GM06990 (cell line): ENCODE data around the gene EYA4.

Source experiments
- DNase-seq: peaks from one replicate; pipeline ENCODE4 v3.0.0-alpha.2; 2011; ENCODE audit not compliant: insufficient read length; ENCODE audit errors: extremely low read depth
- H3K27me3 ChIP-seq: replicated peaks from 2 replicates; pipeline ENCODE4 v1.6.0; 2011; ENCODE audit warnings: low read length; ENCODE audit not compliant: control insufficient read depth, insufficient read depth
- H3K36me3 ChIP-seq: 2 replicates; pipeline ENCODE4 v1.5.1; 2011; ENCODE audit warnings: low read length; ENCODE audit not compliant: control insufficient read depth, insufficient read depth
- H3K4me3 ChIP-seq: replicated peaks from 2 replicates; pipeline ENCODE4 v1.5.1; 2011; ENCODE audit warnings: low read depth, mild to moderate bottlenecking, control low read depth, low read length
- CTCF ChIP-seq: IDR thresholded peaks from 2 replicates; pipeline ENCODE4 v1.5.1; 2011; ENCODE audit warnings: low read length, control low read depth, mild to moderate bottlenecking, inconsistent platforms; ENCODE audit not compliant: insufficient read depth, poor library complexity, severe bottlenecking

EYA4 gene

DNA sequence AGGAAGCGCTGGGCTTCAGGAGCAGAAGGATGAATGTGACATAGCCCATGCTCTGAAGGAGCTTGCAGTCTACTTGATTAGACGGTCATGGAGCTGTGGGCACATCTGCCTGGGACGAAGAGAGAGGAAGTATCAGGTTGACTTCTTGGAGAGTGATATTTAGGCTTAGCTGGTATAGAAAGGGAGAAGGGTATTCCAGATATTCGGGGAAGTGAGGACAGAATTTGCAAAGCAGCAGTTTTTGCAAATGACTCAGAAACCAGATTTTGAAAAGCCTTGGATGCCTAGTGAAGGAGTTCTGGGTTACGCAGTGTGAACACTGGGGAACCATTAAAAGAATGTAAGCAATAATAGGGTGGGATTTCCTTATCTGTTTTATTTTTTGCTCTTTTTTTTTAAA is 60.7 kb downstream of the EYA4 start:
- H3K27me3 ChIP-seq: no peaks in the 10 kb centered on the region
- no peaks in the 10 kb centered on the region for H3K36me3 ChIP-seq
- H3K4me3 ChIP-seq: no peak overlapping the region
- no peak for TF ChIP-seq CTCF
- no peak for DNase-seq

GRCh38 chr6:133306931-133307330 is 65.8 kb downstream of the EYA4 start:
- TF ChIP-seq CTCF: no peak
- no peak for DNase-seq
- Histone ChIP-seq H3K36me3 (no peaks in the 10 kb centered on the region), H3K4me3 (no peak overlapping the region), H3K27me3 (no peaks in the 10 kb centered on the region; the same call in 1 of the 2 replicates)

- DNase-seq: no peak
- Histone ChIP-seq H3K4me3 (no peak overlapping the region), H3K27me3 (no peaks in the 10 kb centered on the region; the same call in 1 of the 2 replicates), H3K36me3 (no peaks in the 10 kb centered on the region)
- no peak for TF ChIP-seq CTCF
Measured at GRCh38 chr6:133309579-133309978, 68.4 kb downstream of the EYA4 start.

GRCh38 chr6:133312006-133312405 is 70.8 kb downstream of the EYA4 start:
- no peak for TF ChIP-seq CTCF
- no peak overlapping the region for H3K4me3 ChIP-seq
- no peaks in the 10 kb centered on the region; the same call in 1 of the 2 replicates for H3K27me3 ChIP-seq
- no peaks in the 10 kb centered on the region for H3K36me3 ChIP-seq
- DNase-seq: no peak

- no peak for DNase-seq
- H3K27me3 ChIP-seq: no peaks in the 10 kb centered on the region; the same call in 1 of the 2 replicates
- H3K4me3 ChIP-seq: no peak overlapping the region
- no peaks in the 10 kb centered on the region for H3K36me3 ChIP-seq
- no peak for TF ChIP-seq CTCF
Measured at GRCh38 chr6:133313068-133313467, 71.9 kb downstream of the EYA4 start.

- DNase-seq: no peak
- no peak for TF ChIP-seq CTCF
- H3K36me3 ChIP-seq: no peaks in the 10 kb centered on the region
- H3K4me3 ChIP-seq: no peak overlapping the region
- no peaks in the 10 kb centered on the region; the same call in 1 of the 2 replicates for H3K27me3 ChIP-seq
Measured at GRCh38 chr6:133314947-133315346, 73.8 kb downstream of the EYA4 start.
